HL-60 (cell line): ENCODE results near the gene ANKRD28.

Experiments used
- DNase-seq, 2 experiments: peaks; one replicate each; pipeline ENCODE4 v3.0.0-alpha.2; 2010 to 2020; ENCODE audit warnings: low read depth in 1 of 2, low spot score in 1 of 2
- H3K27ac ChIP-seq: fragments of 250-450 bp; sonication (Bioruptor Pico); replicated peaks from 2 replicates; pipeline ENCODE4 v1.5.1; 2020; ENCODE audit warnings: mild to moderate bottlenecking, moderate library complexity
- H3K27me3 ChIP-seq: fragments of 250-450 bp; sonication (Bioruptor Pico); 2 replicates; pipeline ENCODE4 v1.5.1; 2021; ENCODE audit warnings: mild to moderate bottlenecking, moderate library complexity; ENCODE audit not compliant: insufficient read depth, poor library complexity, severe bottlenecking
- H3K4me3 ChIP-seq: replicated peaks from 2 replicates; pipeline ENCODE4 v1.5.1; 2011; ENCODE audit warnings: mild to moderate bottlenecking, control low read depth, low read length; ENCODE audit not compliant: insufficient read depth
- CTCF ChIP-seq: IDR thresholded peaks from one replicate; pipeline ENCODE4 v1.5.1; 2011; ENCODE audit warnings: low read length, control low read depth, inconsistent platforms; ENCODE audit not compliant: insufficient read depth
- GABPA ChIP-seq: IDR thresholded peaks from 2 replicates; pipeline ENCODE4 v1.6.1; 2012; ENCODE audit warnings: low read depth
- POLR2AphosphoS5 ChIP-seq: IDR thresholded peaks from 2 replicates; pipeline ENCODE4 v1.6.1; 2012; ENCODE audit warnings: low read depth
- SPI1 ChIP-seq: IDR thresholded peaks from 2 replicates; pipeline ENCODE4 v1.6.1; 2012; ENCODE audit warnings: low read depth, mild to moderate bottlenecking, borderline replicate concordance
- TF ChIP-seq, protein P1 (sequence below): IDR thresholded peaks from 2 replicates; pipeline ENCODE4 v1.6.1; 2012; ENCODE audit warnings: low read depth; ENCODE audit not compliant: insufficient replicate concordance

The ANKRD28 gene

GRCh38 chr3:15839568-15839967 lies 41.8 kb upstream of the ANKRD28 start:
- no peak for TF ChIP-seq SPI1
- no peak for TF ChIP-seq CTCF
- TF ChIP-seq, protein P1, sequence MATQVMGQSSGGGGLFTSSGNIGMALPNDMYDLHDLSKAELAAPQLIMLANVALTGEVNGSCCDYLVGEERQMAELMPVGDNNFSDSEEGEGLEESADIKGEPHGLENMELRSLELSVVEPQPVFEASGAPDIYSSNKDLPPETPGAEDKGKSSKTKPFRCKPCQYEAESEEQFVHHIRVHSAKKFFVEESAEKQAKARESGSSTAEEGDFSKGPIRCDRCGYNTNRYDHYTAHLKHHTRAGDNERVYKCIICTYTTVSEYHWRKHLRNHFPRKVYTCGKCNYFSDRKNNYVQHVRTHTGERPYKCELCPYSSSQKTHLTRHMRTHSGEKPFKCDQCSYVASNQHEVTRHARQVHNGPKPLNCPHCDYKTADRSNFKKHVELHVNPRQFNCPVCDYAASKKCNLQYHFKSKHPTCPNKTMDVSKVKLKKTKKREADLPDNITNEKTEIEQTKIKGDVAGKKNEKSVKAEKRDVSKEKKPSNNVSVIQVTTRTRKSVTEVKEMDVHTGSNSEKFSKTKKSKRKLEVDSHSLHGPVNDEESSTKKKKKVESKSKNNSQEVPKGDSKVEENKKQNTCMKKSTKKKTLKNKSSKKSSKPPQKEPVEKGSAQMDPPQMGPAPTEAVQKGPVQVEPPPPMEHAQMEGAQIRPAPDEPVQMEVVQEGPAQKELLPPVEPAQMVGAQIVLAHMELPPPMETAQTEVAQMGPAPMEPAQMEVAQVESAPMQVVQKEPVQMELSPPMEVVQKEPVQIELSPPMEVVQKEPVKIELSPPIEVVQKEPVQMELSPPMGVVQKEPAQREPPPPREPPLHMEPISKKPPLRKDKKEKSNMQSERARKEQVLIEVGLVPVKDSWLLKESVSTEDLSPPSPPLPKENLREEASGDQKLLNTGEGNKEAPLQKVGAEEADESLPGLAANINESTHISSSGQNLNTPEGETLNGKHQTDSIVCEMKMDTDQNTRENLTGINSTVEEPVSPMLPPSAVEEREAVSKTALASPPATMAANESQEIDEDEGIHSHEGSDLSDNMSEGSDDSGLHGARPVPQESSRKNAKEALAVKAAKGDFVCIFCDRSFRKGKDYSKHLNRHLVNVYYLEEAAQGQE = no peak
- no peak for TF ChIP-seq POLR2AphosphoS5
- no peak for TF ChIP-seq GABPA
- no peak for DNase-seq

GRCh38 chr3:15831927-15832326 lies 34.1 kb upstream of the ANKRD28 start:
- Histone ChIP-seq H3K4me3 (no peak overlapping the region), H3K27me3 (no peaks in the 10 kb centered on the region), H3K27ac (no peak overlapping the region)
- no peak for DNase-seq
- TF ChIP-seq CTCF = no peak
- TF ChIP-seq SPI1 = no peak
- TF ChIP-seq GABPA = no peak
- TF ChIP-seq, protein P1 = no peak
- no peak for TF ChIP-seq POLR2AphosphoS5

More at GRCh38 chr3:15839568-15839967, 41.8 kb upstream of the ANKRD28 start:
- Histone ChIP-seq H3K27ac (no peak overlapping the region), H3K4me3 (no peak overlapping the region), H3K27me3 (no peaks in the 10 kb centered on the region)

GRCh38 chr3:15825016-15825415 lies 27.2 kb upstream of the ANKRD28 start:
- TF ChIP-seq GABPA (no peak), SPI1 (no peak), CTCF (no peak), POLR2AphosphoS5 (no peak)
- TF ChIP-seq, protein P1 = no peak
- no peak for DNase-seq

More at GRCh38 chr3:15825016-15825415, 27.2 kb upstream of the ANKRD28 start:
- Histone ChIP-seq H3K27me3 (no peaks in the 10 kb centered on the region), H3K27ac (no peak overlapping the region), H3K4me3 (no peak overlapping the region)
